Stomach (tissue), 19 donors: ENCODE measurements around the gene TMEM260. TPM values are rescaled to one million over a fixed set of nuclear protein-coding genes. Genes with fewer than 3 reads are reported as not detected.

Source experiments
- DNase-seq, 2 donors: peaks; one replicate each; pipeline versions ENCODE4 v3.0.0 to v3.0.0-alpha.2; 2013 to 2019
- H3K27ac ChIP-seq, 5 donors: fragments of 200-600 bp in 4 of 5; sonication (generic) in 4 of 5; one replicate each; pipeline ENCODE4 v1.5.1; 2013 to 2019; ENCODE audit warnings: mild to moderate bottlenecking in 1 of 5, moderate library complexity in 1 of 5
- H3K27me3 ChIP-seq, 3 donors: fragments of 200-600 bp; sonication (generic); one replicate each; pipeline ENCODE4 v1.5.1; 2017 to 2019; ENCODE audit warnings: mixed run types in 1 of 3
- H3K36me3 ChIP-seq, 4 donors: fragments of 200-600 bp; sonication (generic); 1 replicate in 3 of 4; 2 replicates in 1 of 4; pipeline ENCODE4 v1.5.1; 2016 to 2019
- H3K4me1 ChIP-seq, 4 donors: fragments of 200-600 bp; sonication (generic); one replicate each; pipeline ENCODE4 v1.5.1; 2016 to 2019
- H3K4me3 ChIP-seq, 4 donors: fragments of 200-600 bp; sonication (generic) in 3 of 4; one replicate each; pipeline ENCODE4 v1.5.1; 2016 to 2019; ENCODE audit warnings: mild to moderate bottlenecking in 1 of 4
- H3K9me3 ChIP-seq, 4 donors: fragments of 200-600 bp; sonication (generic); one replicate each; pipeline ENCODE4 v1.5.1; 2016 to 2019
- EP300 ChIP-seq: sonication (generic); formaldehyde crosslinking; IDR thresholded peaks from one replicate; pipeline ENCODE4 v1.6.1; 2017; ENCODE audit warnings: antibody characterized with exemption
- POLR2A ChIP-seq, 4 donors: fragments of 450-650 bp; IDR thresholded peaks; one replicate each; pipeline ENCODE4 v1.6.1; 2016; ENCODE audit warnings: antibody characterized with exemption in 4 of 4, control low read depth in 2 of 4, mild to moderate bottlenecking in 1 of 4, moderate library complexity in 1 of 4
- POLR2AphosphoS5 ChIP-seq, 3 donors: sonication (generic); formaldehyde crosslinking; IDR thresholded peaks; one replicate each; pipeline ENCODE4 v1.6.1; 2016; ENCODE audit warnings: antibody characterized with exemption in 3 of 3
- WGBS, 5 donors: extraction: QIAGEN DNeasy Blood & Tissue Kit in 3 of 5; methylation state at CpG; one replicate each; pipeline versions ENCODE4 v1.1.5 to v1.1.7; 2013 to 2018; 5-methylcytosine and 5-hydroxymethylcytosine counted together
- intact Hi-C: fragments of 100-400 bp; cut with DNase I; formaldehyde crosslinking; loops from one replicate; pipeline ENCODE4 v1.15.1; 2023; ENCODE audit warnings: low total_unique reads
- long read RNA-seq, 10 donors: transcript quantifications; one replicate each; lab custom pipeline, GENCODE V29; 2026
- polyA plus RNA-seq, 3 donors: library from polyadenylated mRNA; stranded (reverse); fragments of 200-250 nt; gene quantifications; one replicate each; pipeline ENCODE4 v1.2.3, GENCODE V29; 2013
- total RNA-seq, 5 donors: library from RNA; depleted of rRNA; stranded (reverse); fragments of >200 nt; gene quantifications; one replicate each; pipeline versions ENCODE4 v1.1.0 to v1.2.3, GENCODE V29; 2014 to 2016
- TF ChIP-seq, protein P1 (sequence below), 7 experiments: fragments of 450-650 bp in 4 of 7; fragments of 200-600 bp in 3 of 7; sonication (generic) in 3 of 7; IDR thresholded peaks; one replicate each; pipeline ENCODE4 v1.5.1; 2016 to 2019; ENCODE audit warnings: antibody characterized with exemption in 7 of 7, control low read depth in 2 of 7, mild to moderate bottlenecking in 1 of 7
- donor health status: healthy with polysubstance abuse.
- donor health status: Bipolar disorder and iron deficiency.
- donor health status: healthy.

Gene TMEM260
- total RNA-seq (10 to 100 TPM in 3 of 5 donors, 1 to 10 TPM in 1, not detected in 1; 9.4 to 25.7 (median 15.9) TPM), polyA plus RNA-seq (1 to 10 TPM; 2.9 to 8.5 (median 2.9) TPM)
- long read RNA-seq, donor 1, full-length matches to known transcripts, result 1 of 1 reads
- long read RNA-seq, donor 1, partial matches to known transcripts, result 0 of 1 reads
- long read RNA-seq, donor 1, other reads (novel, unspliced or antisense), result 0 of 1 reads
- long read RNA-seq, donor 2, full-length matches to known transcripts, result 2 of 2 reads
- long read RNA-seq, donor 2, partial matches to known transcripts, result 0 of 2 reads
- long read RNA-seq, donor 2, other reads (novel, unspliced or antisense), result 0 of 2 reads
- long read RNA-seq, donor 3, full-length matches to known transcripts, result 1 of 1 reads
- long read RNA-seq, donor 3, partial matches to known transcripts, result 0 of 1 reads
- long read RNA-seq, donor 3, other reads (novel, unspliced or antisense), result 0 of 1 reads
- long read RNA-seq, donor 4, result 0 reads
- long read RNA-seq, donor 5, full-length matches to known transcripts, result 5 of 5 reads
- long read RNA-seq, donor 5, partial matches to known transcripts, result 0 of 5 reads
- long read RNA-seq, donor 5, other reads (novel, unspliced or antisense), result 0 of 5 reads
- long read RNA-seq, donor 6, full-length matches to known transcripts, result 3 of 3 reads
- long read RNA-seq, donor 6, partial matches to known transcripts, result 0 of 3 reads
- long read RNA-seq, donor 6, other reads (novel, unspliced or antisense), result 0 of 3 reads
- long read RNA-seq, donor 7, full-length matches to known transcripts, result 3 of 10 reads
- long read RNA-seq, donor 7, partial matches to known transcripts, result 7 of 10 reads
- long read RNA-seq, donor 7, other reads (novel, unspliced or antisense), result 0 of 10 reads
- long read RNA-seq, donor 8, result 0 reads
- long read RNA-seq, donor 9, full-length matches to known transcripts, result 2 of 2 reads
- long read RNA-seq, donor 9, partial matches to known transcripts, result 0 of 2 reads
- long read RNA-seq, donor 9, other reads (novel, unspliced or antisense), result 0 of 2 reads
- long read RNA-seq, donor 10, full-length matches to known transcripts, result 1 of 1 reads
- long read RNA-seq, donor 10, partial matches to known transcripts, result 0 of 1 reads
- long read RNA-seq, donor 10, other reads (novel, unspliced or antisense), result 0 of 1 reads

DNA sequence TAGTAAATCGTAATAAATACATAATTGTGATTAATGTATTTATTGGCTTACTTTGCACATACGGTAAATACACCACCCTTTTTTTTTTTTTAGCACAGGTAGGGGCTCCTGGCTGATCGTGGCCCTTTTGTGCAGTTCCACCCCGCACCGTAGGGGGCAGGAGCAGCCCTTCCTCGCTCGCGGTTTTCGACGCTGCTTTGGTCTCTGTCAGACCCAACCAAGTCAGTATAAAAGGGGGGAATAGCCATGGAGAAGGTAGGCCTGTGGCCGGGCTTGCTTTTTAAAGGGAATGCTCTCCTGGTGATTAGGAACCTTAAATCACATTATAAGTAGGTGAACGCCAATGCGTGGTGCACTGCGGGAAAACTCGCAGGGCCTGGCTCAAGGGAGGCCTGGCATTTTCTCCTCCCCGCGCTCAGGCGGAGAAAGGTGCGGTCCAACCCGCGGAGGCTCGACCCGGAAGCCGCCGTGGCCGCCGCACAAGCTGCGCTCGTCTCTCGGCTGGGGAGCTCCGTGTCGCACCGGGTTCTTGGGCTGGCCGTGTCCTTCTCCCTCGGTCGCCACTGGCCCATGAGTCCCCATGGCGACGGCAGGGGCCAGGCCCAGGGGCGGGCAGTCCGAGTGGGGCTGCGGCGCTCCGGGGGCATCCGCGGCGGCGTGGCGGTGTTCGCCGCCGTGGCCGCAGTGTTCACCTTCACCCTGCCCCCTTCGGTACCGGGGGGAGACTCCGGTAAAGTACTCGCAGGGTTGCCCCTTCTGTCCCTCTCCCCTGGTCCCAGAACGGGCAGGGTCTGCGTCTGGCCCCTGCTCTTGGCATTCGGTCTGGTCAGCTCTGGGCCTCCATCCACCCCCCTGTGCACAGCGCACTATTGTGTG is at the start of gene TMEM260:
TSS of gene TMEM260 (plus strand) at position 454 of the 876 bp plus-strand sequence. CDS start at position 571, 117 bp downstream.
- Histone ChIP-seq H3K36me3 (no peaks in the 10 kb centered on the region), H3K4me3 (peak within 1 kb of the TSS; percentile 92 to 99 (median 96)), H3K9me3 (no peaks in the 10 kb centered on the region), H3K27ac (peak within 1 kb of the TSS; percentile 83 to 91 (median 90)), H3K27me3 (no peaks in the 10 kb centered on the region), H3K4me1 (peaks cover 9 to 40% (median 25%) of the 10 kb centered on the region in 4 donors)
- 0 to 1% (median 0%) methylated on average over 31 to 60 of the region's 60 CpGs for WGBS, 5 donors
- peak; percentile 87 to 96 for DNase-seq
- TF ChIP-seq POLR2A (IDR thresholded peaks at IDR 0.05) (peak in 1 of 4 donors; percentile 66), POLR2AphosphoS5 (IDR thresholded peaks at IDR 0.05) (peak; percentile 33 to 93 (median 93)), EP300 (no peak)
- TF ChIP-seq, protein P1, sequence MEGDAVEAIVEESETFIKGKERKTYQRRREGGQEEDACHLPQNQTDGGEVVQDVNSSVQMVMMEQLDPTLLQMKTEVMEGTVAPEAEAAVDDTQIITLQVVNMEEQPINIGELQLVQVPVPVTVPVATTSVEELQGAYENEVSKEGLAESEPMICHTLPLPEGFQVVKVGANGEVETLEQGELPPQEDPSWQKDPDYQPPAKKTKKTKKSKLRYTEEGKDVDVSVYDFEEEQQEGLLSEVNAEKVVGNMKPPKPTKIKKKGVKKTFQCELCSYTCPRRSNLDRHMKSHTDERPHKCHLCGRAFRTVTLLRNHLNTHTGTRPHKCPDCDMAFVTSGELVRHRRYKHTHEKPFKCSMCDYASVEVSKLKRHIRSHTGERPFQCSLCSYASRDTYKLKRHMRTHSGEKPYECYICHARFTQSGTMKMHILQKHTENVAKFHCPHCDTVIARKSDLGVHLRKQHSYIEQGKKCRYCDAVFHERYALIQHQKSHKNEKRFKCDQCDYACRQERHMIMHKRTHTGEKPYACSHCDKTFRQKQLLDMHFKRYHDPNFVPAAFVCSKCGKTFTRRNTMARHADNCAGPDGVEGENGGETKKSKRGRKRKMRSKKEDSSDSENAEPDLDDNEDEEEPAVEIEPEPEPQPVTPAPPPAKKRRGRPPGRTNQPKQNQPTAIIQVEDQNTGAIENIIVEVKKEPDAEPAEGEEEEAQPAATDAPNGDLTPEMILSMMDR (IDR thresholded peaks at IDR 0.05), result peak in 5 of 7 experiments; percentile 70 to 93 (median 93)
- intact Hi-C loops, result no loop called here

DNA sequence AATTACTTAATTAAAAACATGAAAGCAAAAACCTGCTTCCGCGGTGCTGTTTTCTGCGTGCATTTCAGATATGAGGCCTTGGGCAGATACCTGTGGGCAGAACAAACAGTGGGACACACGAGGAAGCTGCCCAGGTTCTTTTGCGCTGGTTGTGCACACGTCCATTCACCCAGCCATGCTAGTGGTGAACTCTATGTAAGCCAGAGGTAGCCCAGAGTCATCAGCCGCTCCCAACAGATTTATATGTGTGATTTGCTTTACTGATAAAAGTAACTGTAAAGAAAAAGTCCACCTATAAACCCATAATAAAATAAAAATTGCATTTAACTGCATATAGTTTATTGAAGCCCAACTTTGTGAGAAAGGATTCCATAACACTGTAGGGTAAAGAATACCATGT is 47.1 kb upstream of the TMEM260 start:
- H3K27me3 ChIP-seq, result peaks cover 0 to 6% (median 6%) of the 10 kb centered on the region in 3 donors
- H3K9me3 ChIP-seq, result no peaks in the 10 kb centered on the region
- 58 to 75% (median 65%) methylated on average over 7 of the region's 7 CpGs for WGBS, 5 donors
- intact Hi-C loops, result no loop called here
- no peak for TF ChIP-seq POLR2AphosphoS5 (IDR thresholded peaks at IDR 0.05)
- TF ChIP-seq POLR2A (IDR thresholded peaks at IDR 0.05), result no peak
- no peak for TF ChIP-seq EP300
- TF ChIP-seq, protein P1 (IDR thresholded peaks at IDR 0.05), result no peak
- H3K36me3 ChIP-seq, result no peaks in the 10 kb centered on the region
- no peak overlapping the region for H3K27ac ChIP-seq
- H3K4me1 ChIP-seq, result no peaks in the 10 kb centered on the region
- H3K4me3 ChIP-seq, result no peak overlapping the region
- peak in 1 of 2 donors; percentile 6 for DNase-seq

DNA sequence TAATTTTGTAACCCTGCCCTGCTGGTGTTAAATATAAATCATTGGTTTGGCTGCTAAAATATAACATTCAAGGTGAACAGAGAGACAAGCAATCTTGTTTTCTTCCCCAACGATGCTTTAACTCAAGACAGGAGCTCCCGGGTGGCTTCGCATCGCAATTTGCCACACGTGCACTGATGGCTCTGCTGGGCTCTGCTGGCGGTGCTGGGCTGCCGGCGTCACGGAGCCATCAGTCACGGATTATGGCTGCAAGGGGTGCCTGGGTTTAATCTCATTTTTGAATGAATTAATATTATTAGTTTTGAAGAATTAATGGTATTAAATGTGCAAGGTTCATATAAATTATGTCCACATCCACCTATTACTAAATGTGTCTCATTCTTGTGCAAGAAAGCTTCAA is 44.9 kb upstream of the TMEM260 start:
- Histone ChIP-seq H3K9me3 (no peaks in the 10 kb centered on the region), H3K27me3 (peaks cover 0 to 6% (median 0%) of the 10 kb centered on the region in 3 donors), H3K4me1 (no peaks in the 10 kb centered on the region), H3K36me3 (no peaks in the 10 kb centered on the region), H3K4me3 (no peak overlapping the region), H3K27ac (no peak overlapping the region)
- DNase-seq, result no peak
- intact Hi-C loops, result no loop called here
- TF ChIP-seq, protein P1 (IDR thresholded peaks at IDR 0.05), result no peak
- TF ChIP-seq EP300 (no peak), POLR2AphosphoS5 (IDR thresholded peaks at IDR 0.05) (no peak), POLR2A (IDR thresholded peaks at IDR 0.05) (no peak)
- 89 to 95% (median 93%) methylated on average over 10 of the region's 10 CpGs for WGBS, 5 donors
